Panc1 (cell line): ENCODE data around the gene SLCO3A1.

ENCODE experiments used
- CTCF ChIP-seq: fragments of 450-650 bp; IDR thresholded peaks from 2 replicates; pipeline ENCODE4 v1.5.1; 2017; ENCODE audit warnings: mild to moderate bottlenecking
- POLR2AphosphoS5 ChIP-seq: IDR thresholded peaks from 2 replicates; pipeline ENCODE4 v1.6.1; 2012; ENCODE audit warnings: mild to moderate bottlenecking, low read depth, low read length, moderate library complexity

- TF ChIP-seq CTCF = no peak
- no peak for TF ChIP-seq POLR2AphosphoS5
Observed at GRCh38 chr15:91922646-91923547, 69.4 kb downstream of the SLCO3A1 start.
